ENCODE results near the gene KCTD19. TPM values are rescaled to one million over a fixed set of nuclear protein-coding genes. Genes with fewer than 3 reads are reported as not detected.

The KCTD19 gene
- total RNA-seq, 6 experiments from 2014 or later = not detected

GRCh38 chr16:67249178-67250044 lies 77.1 kb downstream of the KCTD19 start:
- peaks cover 2% of the 10 kb centered on the region for H3K27me3 Mint-ChIP-seq (ENCODE audit: insufficient read depth)
- H3K36me3 Mint-ChIP-seq (ENCODE audit: low read depth) = no peaks in the 10 kb centered on the region; the same call in 1 of the 2 replicates
- peak overlapping the region; percentile 89 for H3K4me3 Mint-ChIP-seq
- H3K4me1 Mint-ChIP-seq (ENCODE audit: low read depth) = peaks cover 41% of the 10 kb centered on the region
- H3K9me3 Mint-ChIP-seq = no peaks in the 10 kb centered on the region
- peak overlapping the region; percentile 77 for H3K27ac Mint-ChIP-seq
- TF ChIP-seq, protein P1, sequence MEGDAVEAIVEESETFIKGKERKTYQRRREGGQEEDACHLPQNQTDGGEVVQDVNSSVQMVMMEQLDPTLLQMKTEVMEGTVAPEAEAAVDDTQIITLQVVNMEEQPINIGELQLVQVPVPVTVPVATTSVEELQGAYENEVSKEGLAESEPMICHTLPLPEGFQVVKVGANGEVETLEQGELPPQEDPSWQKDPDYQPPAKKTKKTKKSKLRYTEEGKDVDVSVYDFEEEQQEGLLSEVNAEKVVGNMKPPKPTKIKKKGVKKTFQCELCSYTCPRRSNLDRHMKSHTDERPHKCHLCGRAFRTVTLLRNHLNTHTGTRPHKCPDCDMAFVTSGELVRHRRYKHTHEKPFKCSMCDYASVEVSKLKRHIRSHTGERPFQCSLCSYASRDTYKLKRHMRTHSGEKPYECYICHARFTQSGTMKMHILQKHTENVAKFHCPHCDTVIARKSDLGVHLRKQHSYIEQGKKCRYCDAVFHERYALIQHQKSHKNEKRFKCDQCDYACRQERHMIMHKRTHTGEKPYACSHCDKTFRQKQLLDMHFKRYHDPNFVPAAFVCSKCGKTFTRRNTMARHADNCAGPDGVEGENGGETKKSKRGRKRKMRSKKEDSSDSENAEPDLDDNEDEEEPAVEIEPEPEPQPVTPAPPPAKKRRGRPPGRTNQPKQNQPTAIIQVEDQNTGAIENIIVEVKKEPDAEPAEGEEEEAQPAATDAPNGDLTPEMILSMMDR (IDR thresholded peaks at IDR 0.05) = no peak
- DNase-seq = no peak

GRCh38 chr16:67248401-67249177 lies 78.0 kb downstream of the KCTD19 start, which contains the start of gene SLC9A5:
SLC9A5 (plus strand) TSS chr16:67248979; CDS start chr16:67249015, 36 bp downstream.
- Mint-ChIP-seq H3K36me3 (ENCODE audit: low read depth) (no peaks in the 10 kb centered on the region; the same call in 1 of the 2 replicates), H3K27ac (peak within 1 kb of the TSS; percentile 97), H3K27me3 (ENCODE audit: insufficient read depth) (peaks cover 2% of the 10 kb centered on the region), H3K4me3 (peak within 1 kb of the TSS; percentile 89), H3K4me1 (ENCODE audit: low read depth) (peaks cover 49% of the 10 kb centered on the region), H3K9me3 (no peaks in the 10 kb centered on the region)
- DNase-seq = no peak
- TF ChIP-seq, protein P1 (IDR thresholded peaks at IDR 0.05) = peak; percentile 63

GRCh38 chr16:67248073-67248400 lies 78.5 kb downstream of the KCTD19 start:
- Mint-ChIP-seq H3K27ac (peak overlapping the region; percentile 97), H3K27me3 (ENCODE audit: insufficient read depth) (peaks cover 2% of the 10 kb centered on the region), H3K4me3 (peak overlapping the region; percentile 89), H3K9me3 (no peaks in the 10 kb centered on the region), H3K36me3 (ENCODE audit: low read depth) (no peaks in the 10 kb centered on the region; the same call in 1 of the 2 replicates), H3K4me1 (ENCODE audit: low read depth) (peaks cover 54% of the 10 kb centered on the region)
- TF ChIP-seq, protein P1 (IDR thresholded peaks at IDR 0.05) = no peak
- DNase-seq = no peak

DNA sequence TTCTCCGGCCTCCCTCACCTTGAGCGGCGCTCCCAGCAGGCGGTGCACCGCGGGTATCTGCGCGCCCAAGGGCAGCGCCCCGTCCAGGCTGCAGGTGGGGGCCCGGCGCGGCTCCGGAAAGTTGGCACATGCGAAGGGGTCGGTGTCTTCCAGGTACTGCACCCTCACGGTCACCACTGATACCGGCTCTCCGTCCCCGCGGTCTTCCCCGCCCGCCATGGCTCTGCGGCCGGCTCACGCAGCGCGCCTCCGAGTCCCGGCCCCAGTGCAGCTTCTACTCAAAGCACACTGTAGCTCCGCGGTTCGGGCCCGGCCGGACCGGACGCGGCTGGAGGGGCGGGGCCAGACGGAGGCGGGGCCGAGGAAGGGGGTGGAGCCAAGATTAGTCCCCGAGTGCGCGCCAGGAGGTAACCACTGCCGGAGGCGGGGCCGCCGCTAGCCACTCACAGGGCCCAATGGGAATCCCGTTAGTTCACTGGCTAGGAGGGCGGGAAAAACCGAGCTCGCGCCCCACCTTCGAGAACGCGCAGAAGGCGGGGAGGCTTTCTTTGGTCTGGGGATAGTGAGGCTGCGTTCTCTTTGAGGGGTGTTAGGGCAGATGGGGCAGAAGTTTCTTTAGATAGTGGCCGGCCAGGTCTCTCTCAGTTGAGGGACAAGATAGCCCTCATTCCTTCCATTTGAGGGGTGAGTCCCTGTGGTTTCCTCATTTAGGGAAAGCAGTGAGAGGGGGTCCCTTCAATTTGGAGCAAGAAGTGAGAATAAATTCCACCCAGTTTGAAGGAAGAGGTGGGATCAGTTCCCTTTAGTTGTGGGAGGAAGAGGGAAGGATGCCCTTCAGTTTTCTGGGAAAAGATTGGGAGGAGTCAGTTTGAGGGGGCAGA lies 79.1 kb downstream of the KCTD19 start, which contains the start of gene FHOD1:
Gene FHOD1 (minus strand): TSS at position 290 of the 881 bp plus-strand sequence. CDS start 71 bp downstream, at position 219.
- peak within 1 kb of the TSS; percentile 89 for H3K4me3 Mint-ChIP-seq
- H3K36me3 Mint-ChIP-seq (ENCODE audit: low read depth) = no peaks in the 10 kb centered on the region; the same call in 1 of the 2 replicates
- DNase-seq = peak; percentile 93
- TF ChIP-seq, protein P1 (IDR thresholded peaks at IDR 0.05) = no peak
- H3K27ac Mint-ChIP-seq = peak within 1 kb of the TSS; percentile 97
- H3K4me1 Mint-ChIP-seq (ENCODE audit: low read depth) = peaks cover 58% of the 10 kb centered on the region
- H3K27me3 Mint-ChIP-seq (ENCODE audit: insufficient read depth) = peaks cover 2% of the 10 kb centered on the region
- no peaks in the 10 kb centered on the region for H3K9me3 Mint-ChIP-seq

GRCh38 chr16:67246756-67247191 lies 79.8 kb downstream of the KCTD19 start:
- no peaks in the 10 kb centered on the region for H3K9me3 Mint-ChIP-seq
- H3K27me3 Mint-ChIP-seq (ENCODE audit: insufficient read depth) = peaks cover 2% of the 10 kb centered on the region
- H3K4me3 Mint-ChIP-seq = peak overlapping the region; percentile 89
- H3K4me1 Mint-ChIP-seq (ENCODE audit: low read depth) = peaks cover 62% of the 10 kb centered on the region
- no peaks in the 10 kb centered on the region; the same call in 1 of the 2 replicates for H3K36me3 Mint-ChIP-seq (ENCODE audit: low read depth)
- peak overlapping the region; percentile 97 for H3K27ac Mint-ChIP-seq
- TF ChIP-seq, protein P1 (IDR thresholded peaks at IDR 0.05) = no peak
- DNase-seq = no peak
